ENCODE measurements around the gene JAML. TPM values are rescaled to one million over a fixed set of nuclear protein-coding genes. Genes with fewer than 3 reads are reported as not detected.

JAML gene
- total and polyA plus RNA-seq, 2 experiments from 2014 or later, result 0.56 to 1.0 TPM

- TF ChIP-seq REST (IDR thresholded peaks at IDR 0.05; ENCODE audit: unreplicated experiment) (no peak), STAT1 (IDR thresholded peaks at IDR 0.05; ENCODE audit: unreplicated experiment) (no peak), CTCF (conservative IDR thresholded peaks at IDR 0.05; ENCODE audit: low read depth in 2 of 2) (no peak)
Measured at GRCh38 chr11:118222437-118222836, 2.4 kb downstream of the JAML start (continued).

GRCh38 chr11:118221419-118221818 lies 3.4 kb downstream of the JAML start:
- Mint-ChIP-seq H3K27me3 (ENCODE audit: insufficient read depth, low read depth, poor library complexity) (no peaks in the 10 kb centered on the region), H3K9me3 (no peaks in the 10 kb centered on the region), H3K27ac (no peak overlapping the region), H3K4me1 (no peaks in the 10 kb centered on the region; the same call in 2 of the 3 replicates), H3K4me3 (no peak overlapping the region), H3K36me3 (ENCODE audit: low read depth) (no peaks in the 10 kb centered on the region)
- Histone ChIP-seq H3K79me2 (replicated peaks; ENCODE audit: insufficient read depth) (no peaks in the 10 kb centered on the region), H3K27ac (ENCODE audit: low read depth) (no peak overlapping the region), H4K20me1 (replicated peaks; ENCODE audit: insufficient read depth) (no peaks in the 10 kb centered on the region), H3K4me1 (ENCODE audit: insufficient read depth) (no peaks in the 10 kb centered on the region; the same call in 1 of the 2 replicates), H3K9me2 (ENCODE audit: insufficient read depth) (no peaks in the 10 kb centered on the region), H3K36me3 (ENCODE audit: insufficient read depth) (no peaks in the 10 kb centered on the region), H3K4me3 (no peak overlapping the region), H3K4me2 (no peak overlapping the region), H2AFZ (no peak overlapping the region), H3F3A (replicated peaks; ENCODE audit: low read depth) (no peaks in the 10 kb centered on the region), H3K27me3 (ENCODE audit: insufficient read depth) (no peaks in the 10 kb centered on the region)
- no peak for ATAC-seq
- DNase-seq (ENCODE audit: low spot score), result no peak
- TF ChIP-seq CREB1 (CRISPR knock-in tag; IDR thresholded peaks at IDR 0.05; ENCODE audit: low read depth) (no peak), ZNF114 (CRISPR knock-in tag; IDR thresholded peaks at IDR 0.05) (no peak), POLR2AphosphoS5 (IDR thresholded peaks at IDR 0.05; ENCODE audit: low read depth) (no peak), STAT1 (IDR thresholded peaks at IDR 0.05; ENCODE audit: unreplicated experiment) (no peak), JUNB (IDR thresholded peaks at IDR 0.05; ENCODE audit: unreplicated experiment) (no peak), NANOG (IDR thresholded peaks at IDR 0.05; ENCODE audit: borderline replicate concordance) (no peak), EZH2phosphoT487 (IDR thresholded peaks at IDR 0.05; ENCODE audit: unreplicated experiment) (no peak), ZNF462 (CRISPR knock-in tag; IDR thresholded peaks at IDR 0.05) (no peak), CTCF (conservative IDR thresholded peaks at IDR 0.05; ENCODE audit: low read depth in 2 of 2) (no peak), ZNF331 (CRISPR knock-in tag; IDR thresholded peaks at IDR 0.05; ENCODE audit: low read depth) (no peak)
